ENCODE measurements around the gene MBD3L4. TPM values are rescaled to one million over a fixed set of nuclear protein-coding genes. Genes with fewer than 3 reads are reported as not detected.
"Not testable (repeated sequence)": the region's sequence is repeated elsewhere in the genome, so short reads cannot be mapped to it uniquely, and the experiment has no call there.

Gene MBD3L4
- not detected for total RNA-seq

GRCh38 chr19:7040079-7040478 is at the start of gene MBD3L4:
TSS of gene MBD3L4 (minus strand) at chr19:7040179. CDS start at chr19:7040144, 35 bp downstream.
- ATAC-seq (ENCODE audit: low FRiP score) = not testable (repeated sequence)

GRCh38 chr19:7088999-7089398 is 49.0 kb upstream of the MBD3L4 start:
- ATAC-seq (ENCODE audit: low FRiP score) (no peak), DNase-seq (ENCODE audit: low spot score) (no peak)
- TF ChIP-seq, protein P1, sequence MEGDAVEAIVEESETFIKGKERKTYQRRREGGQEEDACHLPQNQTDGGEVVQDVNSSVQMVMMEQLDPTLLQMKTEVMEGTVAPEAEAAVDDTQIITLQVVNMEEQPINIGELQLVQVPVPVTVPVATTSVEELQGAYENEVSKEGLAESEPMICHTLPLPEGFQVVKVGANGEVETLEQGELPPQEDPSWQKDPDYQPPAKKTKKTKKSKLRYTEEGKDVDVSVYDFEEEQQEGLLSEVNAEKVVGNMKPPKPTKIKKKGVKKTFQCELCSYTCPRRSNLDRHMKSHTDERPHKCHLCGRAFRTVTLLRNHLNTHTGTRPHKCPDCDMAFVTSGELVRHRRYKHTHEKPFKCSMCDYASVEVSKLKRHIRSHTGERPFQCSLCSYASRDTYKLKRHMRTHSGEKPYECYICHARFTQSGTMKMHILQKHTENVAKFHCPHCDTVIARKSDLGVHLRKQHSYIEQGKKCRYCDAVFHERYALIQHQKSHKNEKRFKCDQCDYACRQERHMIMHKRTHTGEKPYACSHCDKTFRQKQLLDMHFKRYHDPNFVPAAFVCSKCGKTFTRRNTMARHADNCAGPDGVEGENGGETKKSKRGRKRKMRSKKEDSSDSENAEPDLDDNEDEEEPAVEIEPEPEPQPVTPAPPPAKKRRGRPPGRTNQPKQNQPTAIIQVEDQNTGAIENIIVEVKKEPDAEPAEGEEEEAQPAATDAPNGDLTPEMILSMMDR (IDR thresholded peaks at IDR 0.05) = no peak

More at GRCh38 chr19:7040079-7040478, at the start of gene MBD3L4:
- DNase-seq (ENCODE audit: low spot score) = not testable (repeated sequence)

DNA sequence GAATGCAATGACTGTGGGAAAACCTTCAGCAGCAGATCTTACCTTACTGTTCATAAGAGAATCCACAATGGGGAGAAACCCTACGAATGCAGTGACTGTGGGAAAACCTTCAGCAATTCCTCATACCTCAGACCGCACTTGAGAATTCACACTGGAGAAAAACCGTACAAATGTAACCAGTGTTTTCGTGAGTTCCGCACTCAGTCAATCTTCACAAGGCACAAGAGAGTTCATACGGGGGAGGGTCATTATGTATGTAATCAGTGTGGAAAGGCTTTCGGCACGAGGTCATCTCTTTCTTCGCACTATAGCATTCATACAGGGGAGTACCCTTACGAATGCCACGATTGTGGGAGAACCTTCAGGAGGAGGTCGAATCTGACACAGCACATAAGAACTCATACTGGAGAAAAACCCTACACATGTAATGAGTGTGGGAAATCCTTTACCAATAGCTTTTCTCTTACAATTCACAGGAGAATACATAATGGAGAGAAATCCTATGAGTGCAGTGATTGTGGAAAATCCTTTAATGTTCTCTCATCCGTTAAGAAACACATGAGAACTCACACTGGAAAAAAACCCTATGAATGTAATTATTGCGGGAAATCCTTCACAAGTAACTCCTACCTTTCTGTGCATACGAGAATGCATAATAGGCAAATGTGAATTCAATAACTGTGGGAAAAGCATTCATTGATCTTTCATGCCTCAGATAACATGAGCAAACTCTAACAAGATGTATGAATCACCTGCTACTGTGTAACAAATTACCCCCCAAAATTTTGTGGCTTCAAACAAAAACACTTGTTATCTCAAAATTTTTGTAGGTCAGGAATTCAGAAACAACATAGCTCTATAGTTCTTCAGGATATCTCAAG is 43.3 kb upstream of the MBD3L4 start:
- TF ChIP-seq, protein P1 (IDR thresholded peaks at IDR 0.05) = no peak
- DNase-seq (ENCODE audit: low spot score) (no peak), ATAC-seq (ENCODE audit: low FRiP score) (no peak)

- TF ChIP-seq, protein P1 (IDR thresholded peaks at IDR 0.05) = no peak
- ATAC-seq (ENCODE audit: low FRiP score) (no peak), DNase-seq (ENCODE audit: low spot score) (no peak)
Measured at GRCh38 chr19:7078008-7078407, 38.0 kb upstream of the MBD3L4 start.

- TF ChIP-seq, protein P1 (IDR thresholded peaks at IDR 0.05) = no peak
- ATAC-seq (ENCODE audit: low FRiP score) (no peak), DNase-seq (ENCODE audit: low spot score) (no peak)
Measured at GRCh38 chr19:7076151-7076550, 36.2 kb upstream of the MBD3L4 start.

- TF ChIP-seq, protein P1 (IDR thresholded peaks at IDR 0.05) = no peak
- ATAC-seq (ENCODE audit: low FRiP score) = peak; percentile 33
- no peak for DNase-seq (ENCODE audit: low spot score)
Measured at GRCh38 chr19:7074705-7075282, 34.8 kb upstream of the MBD3L4 start.

- TF ChIP-seq, protein P1 (IDR thresholded peaks at IDR 0.05) = no peak
- DNase-seq (ENCODE audit: low spot score) (no peak), ATAC-seq (ENCODE audit: low FRiP score) (no peak)
Measured at GRCh38 chr19:7072541-7072940, 32.6 kb upstream of the MBD3L4 start.

All from omental fat pad (tissue), 4 donors.